Adrenal gland (tissue), 5 donors: ENCODE results near the gene RNF220.

Experiments
- CTCF ChIP-seq, 6 experiments: fragments of 450-650 bp in 4 of 6; fragments of 200-600 bp in 2 of 6; sonication (generic) in 1 of 6; IDR thresholded peaks; 1 replicate in 5 of 6; 2 replicates in 1 of 6; pipeline versions ENCODE4 v1.5.1 to v1.8.0; 2016 to 2021; ENCODE audit warnings: antibody characterized with exemption in 6 of 6, mild to moderate bottlenecking in 2 of 6, moderate library complexity in 1 of 6
- POLR2A ChIP-seq, 2 donors: fragments of 450-650 bp; IDR thresholded peaks; one replicate each; pipeline ENCODE4 v1.6.1; 2017; ENCODE audit warnings: antibody characterized with exemption in 2 of 2, mild to moderate bottlenecking in 2 of 2, moderate library complexity in 1 of 2
- donor health status: DM: no; HTN: no; CAD: no.

DNA sequence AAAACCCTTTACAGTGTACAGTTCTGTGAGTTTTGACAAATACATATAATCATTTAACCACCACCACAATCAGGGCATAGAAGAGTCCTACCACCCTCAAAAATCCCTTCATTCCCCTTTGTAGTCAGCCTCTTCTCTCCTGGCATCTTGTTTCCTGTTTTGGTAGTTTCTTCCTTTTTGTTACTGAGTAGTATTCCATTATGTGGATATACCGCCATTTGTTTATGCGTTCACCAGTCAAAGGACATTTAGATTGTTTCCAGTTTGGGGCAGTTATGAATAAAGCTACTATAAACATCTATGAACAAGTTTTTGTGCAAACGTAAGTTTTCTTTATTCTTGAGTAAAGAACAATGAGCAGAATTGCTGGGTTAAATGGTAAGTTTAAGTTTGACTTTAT, 49.6 kb downstream of the RNF220 start:
- TF ChIP-seq POLR2A (IDR thresholded peaks at IDR 0.05), result no peak
- TF ChIP-seq CTCF (IDR thresholded peaks at IDR 0.05), result no peak
